K562 (cell line): ENCODE results near the gene UBASH3B. TPM values are rescaled to one million over a fixed set of nuclear protein-coding genes. Genes with fewer than 3 reads are reported as not detected.

Experiments used
- GTF2A2 ChIP-seq: IDR thresholded peaks from 2 replicates; pipeline ENCODE4 v1.6.1; 2016; ENCODE audit warnings: mild to moderate bottlenecking, missing genetic modification characterization, missing compliant biosample characterization
- PURB ChIP-seq: sonication (generic); formaldehyde crosslinking; IDR thresholded peaks from 2 replicates; pipeline ENCODE4 v1.9.0; 2021; ENCODE audit warnings: low read depth, mild to moderate bottlenecking, missing genetic modification reagents
- RBBP5 ChIP-seq: fragments of 200-600 bp; sonication (generic); IDR thresholded peaks from 2 replicates; pipeline ENCODE4 v1.6.1; 2012; ENCODE audit warnings: borderline replicate concordance, mild to moderate bottlenecking, low read length, control low read depth, inconsistent platforms; ENCODE audit not compliant: insufficient read depth, poor library complexity, severe bottlenecking
- ZNF347 ChIP-seq: fragments of 450-650 bp; formaldehyde crosslinking; IDR thresholded peaks from 2 replicates; pipeline ENCODE4 v1.4.0; 2020; ENCODE audit warnings: low read depth, mild to moderate bottlenecking, moderate library complexity
- polyA plus RNA-seq, 8 experiments: library from polyadenylated mRNA; depleted of rRNA in 4 of 8; stranded (reverse) in 5 of 8; unstranded in 3 of 8; fragments of >200 nt; fragmentation: Nextera tagmentation in 2 of 8; fragmentation: Illumina TruSeq in 1 of 8; extraction: Ambion mirVana in 2 of 8; extraction: Trizol in 1 of 8; gene quantifications; 2 replicates each; pipeline versions ENCODE4 v1.2.1 to v1.2.3, GENCODE V29; 2011 to 2014; ENCODE audit warnings: inconsistent platforms in 1 of 8, missing spikeins in 1 of 8
- total RNA-seq, 7 experiments: library from RNA; depleted of rRNA in 6 of 7; stranded (reverse); fragments of >200 nt in 6 of 7; fragmentation: Illumina TruSeq in 2 of 7; extraction: Trizol in 2 of 7; gene quantifications; 2 replicates each; pipeline versions ENCODE4 v1.2.1 to v1.2.3, GENCODE V29; 2011 to 2021; ENCODE audit warnings: low replicate concordance in 1 of 7
- TF ChIP-seq, protein P1 (sequence below), 2 experiments: IDR thresholded peaks in 1 of 2; conservative IDR thresholded peaks in 1 of 2; 2 replicates each; pipeline ENCODE4 v1.6.1; 2016; ENCODE audit warnings: low read depth in 2 of 2, mild to moderate bottlenecking in 1 of 2, missing compliant biosample characterization in 1 of 2, missing genetic modification characterization in 1 of 2, moderate library complexity in 1 of 2
- TF ChIP-seq, protein P2 (sequence below): fragments of 250-450 bp; sonication (Bioruptor Pico); IDR thresholded peaks from 2 replicates; pipeline ENCODE4 v1.8.0; 2022; ENCODE audit warnings: inconsistent platforms

Gene UBASH3B
- total and polyA plus RNA-seq, 9 of the 15 experiments (the other 6 are each of a cell fraction or from before 2014, with no cell fraction given): 0.01 to 0.31 (median 0.08) TPM; not detected in 2

DNA sequence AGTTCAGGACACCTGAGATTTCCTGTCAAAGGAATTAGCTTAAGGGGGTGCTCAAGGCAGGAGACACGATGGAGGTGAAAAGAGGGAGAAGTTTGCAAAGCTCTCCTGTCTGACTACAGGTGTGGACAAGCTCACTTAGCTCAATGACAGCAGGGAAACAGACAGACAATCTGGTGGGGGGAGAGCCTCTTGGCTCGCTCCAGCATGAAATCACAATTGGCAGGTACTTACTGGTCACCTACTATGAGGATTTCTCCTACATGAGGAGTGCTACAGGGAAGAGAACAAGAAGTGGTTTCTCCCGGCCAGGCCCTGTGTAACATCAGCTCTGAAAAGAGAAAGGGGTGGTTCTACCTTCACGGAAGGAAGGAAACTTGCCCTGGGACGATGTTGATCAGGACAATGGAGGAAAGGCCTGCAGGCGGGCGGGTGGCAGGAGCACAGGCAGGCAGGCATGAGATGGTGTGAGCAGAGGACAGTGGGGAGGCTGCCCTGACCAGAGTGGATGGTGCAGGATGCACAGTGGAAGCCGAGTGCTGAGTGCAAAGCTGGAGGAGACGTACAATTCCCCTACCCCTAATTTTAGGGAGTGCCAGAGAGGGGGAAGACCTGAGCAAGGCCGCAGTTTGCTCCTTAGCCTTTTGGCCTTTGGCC lies 124.9 kb downstream of the UBASH3B start (continued):
- TF ChIP-seq, protein P1, sequence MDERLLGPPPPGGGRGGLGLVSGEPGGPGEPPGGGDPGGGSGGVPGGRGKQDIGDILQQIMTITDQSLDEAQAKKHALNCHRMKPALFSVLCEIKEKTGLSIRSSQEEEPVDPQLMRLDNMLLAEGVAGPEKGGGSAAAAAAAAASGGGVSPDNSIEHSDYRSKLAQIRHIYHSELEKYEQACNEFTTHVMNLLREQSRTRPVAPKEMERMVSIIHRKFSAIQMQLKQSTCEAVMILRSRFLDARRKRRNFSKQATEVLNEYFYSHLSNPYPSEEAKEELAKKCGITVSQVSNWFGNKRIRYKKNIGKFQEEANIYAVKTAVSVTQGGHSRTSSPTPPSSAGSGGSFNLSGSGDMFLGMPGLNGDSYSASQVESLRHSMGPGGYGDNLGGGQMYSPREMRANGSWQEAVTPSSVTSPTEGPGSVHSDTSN (CRISPR knock-in tag; IDR thresholded peaks at IDR 0.05; ENCODE audit: low read depth): no peak
- TF ChIP-seq, protein P1 (tag; conservative IDR thresholded peaks at IDR 0.05; ENCODE audit: low read depth): no peak
- TF ChIP-seq GTF2A2 (tag) (no peak), PURB (CRISPR knock-in tag) (no peak), RBBP5 (no peak), ZNF347 (CRISPR knock-in tag) (no peak)
- TF ChIP-seq, protein P2, sequence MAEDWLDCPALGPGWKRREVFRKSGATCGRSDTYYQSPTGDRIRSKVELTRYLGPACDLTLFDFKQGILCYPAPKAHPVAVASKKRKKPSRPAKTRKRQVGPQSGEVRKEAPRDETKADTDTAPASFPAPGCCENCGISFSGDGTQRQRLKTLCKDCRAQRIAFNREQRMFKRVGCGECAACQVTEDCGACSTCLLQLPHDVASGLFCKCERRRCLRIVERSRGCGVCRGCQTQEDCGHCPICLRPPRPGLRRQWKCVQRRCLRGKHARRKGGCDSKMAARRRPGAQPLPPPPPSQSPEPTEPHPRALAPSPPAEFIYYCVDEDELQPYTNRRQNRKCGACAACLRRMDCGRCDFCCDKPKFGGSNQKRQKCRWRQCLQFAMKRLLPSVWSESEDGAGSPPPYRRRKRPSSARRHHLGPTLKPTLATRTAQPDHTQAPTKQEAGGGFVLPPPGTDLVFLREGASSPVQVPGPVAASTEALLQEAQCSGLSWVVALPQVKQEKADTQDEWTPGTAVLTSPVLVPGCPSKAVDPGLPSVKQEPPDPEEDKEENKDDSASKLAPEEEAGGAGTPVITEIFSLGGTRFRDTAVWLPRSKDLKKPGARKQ (CRISPR knock-in tag): no peak
- TF ChIP-seq, all 486 proteins: peak for 0
